Fibroblast of pulmonary artery (primary cell): ENCODE results near the gene PYGB.
"Not testable (repeated sequence)": the region's sequence is repeated elsewhere in the genome, so short reads cannot be mapped to it uniquely, and the experiment has no call there.

Experiments
- DNase-seq: peaks from one replicate; pipeline ENCODE4 v3.0.0-alpha.2; 2010; ENCODE audit warnings: low read depth
- H3K4me3 ChIP-seq: replicated peaks from 2 replicates; pipeline ENCODE4 v1.5.1; 2011; ENCODE audit warnings: low read depth, mild to moderate bottlenecking, control low read depth, low read length, moderate library complexity
- TF ChIP-seq, protein P1 (sequence below): IDR thresholded peaks from 2 replicates; pipeline ENCODE4 v1.5.1; 2011; ENCODE audit warnings: mild to moderate bottlenecking, control low read depth, low read length, inconsistent platforms; ENCODE audit errors: missing control alignments

PYGB gene

DNA sequence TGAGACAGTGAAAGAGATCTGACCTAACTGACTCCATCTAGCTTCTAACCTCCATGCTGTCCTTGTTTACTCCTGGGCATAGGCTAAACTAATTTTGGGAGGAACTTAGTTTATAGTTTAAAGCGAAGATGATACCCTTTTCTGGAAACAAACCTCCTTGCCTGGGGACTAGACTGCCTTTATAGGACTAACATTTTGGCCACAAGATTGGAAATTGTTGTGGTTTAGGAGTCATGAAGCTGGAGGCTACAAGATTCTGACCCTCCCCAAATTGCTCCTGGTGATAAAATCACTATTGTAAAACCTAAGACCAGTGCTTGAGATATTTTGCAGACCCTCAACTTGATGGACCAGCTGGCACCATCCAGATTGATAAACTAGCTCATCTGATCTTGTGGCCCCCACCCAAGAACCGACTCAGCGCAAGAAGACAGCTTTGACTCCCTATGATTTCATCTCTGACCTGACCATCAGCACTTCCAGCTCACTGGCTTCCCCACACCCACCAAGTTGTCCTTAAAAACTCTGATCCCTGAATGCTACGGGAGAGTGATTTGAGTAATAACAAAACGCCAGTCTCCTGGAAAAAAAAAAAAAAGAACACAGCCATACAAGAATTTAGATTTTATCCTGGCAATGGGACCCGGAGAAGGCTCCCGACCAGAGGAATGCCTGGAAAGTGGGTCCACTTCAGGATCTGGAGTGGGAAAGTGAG is 79.8 kb downstream of the PYGB start:
- no peak overlapping the region for H3K4me3 ChIP-seq
- TF ChIP-seq, protein P1, sequence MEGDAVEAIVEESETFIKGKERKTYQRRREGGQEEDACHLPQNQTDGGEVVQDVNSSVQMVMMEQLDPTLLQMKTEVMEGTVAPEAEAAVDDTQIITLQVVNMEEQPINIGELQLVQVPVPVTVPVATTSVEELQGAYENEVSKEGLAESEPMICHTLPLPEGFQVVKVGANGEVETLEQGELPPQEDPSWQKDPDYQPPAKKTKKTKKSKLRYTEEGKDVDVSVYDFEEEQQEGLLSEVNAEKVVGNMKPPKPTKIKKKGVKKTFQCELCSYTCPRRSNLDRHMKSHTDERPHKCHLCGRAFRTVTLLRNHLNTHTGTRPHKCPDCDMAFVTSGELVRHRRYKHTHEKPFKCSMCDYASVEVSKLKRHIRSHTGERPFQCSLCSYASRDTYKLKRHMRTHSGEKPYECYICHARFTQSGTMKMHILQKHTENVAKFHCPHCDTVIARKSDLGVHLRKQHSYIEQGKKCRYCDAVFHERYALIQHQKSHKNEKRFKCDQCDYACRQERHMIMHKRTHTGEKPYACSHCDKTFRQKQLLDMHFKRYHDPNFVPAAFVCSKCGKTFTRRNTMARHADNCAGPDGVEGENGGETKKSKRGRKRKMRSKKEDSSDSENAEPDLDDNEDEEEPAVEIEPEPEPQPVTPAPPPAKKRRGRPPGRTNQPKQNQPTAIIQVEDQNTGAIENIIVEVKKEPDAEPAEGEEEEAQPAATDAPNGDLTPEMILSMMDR = no peak
- no peak for DNase-seq

DNA sequence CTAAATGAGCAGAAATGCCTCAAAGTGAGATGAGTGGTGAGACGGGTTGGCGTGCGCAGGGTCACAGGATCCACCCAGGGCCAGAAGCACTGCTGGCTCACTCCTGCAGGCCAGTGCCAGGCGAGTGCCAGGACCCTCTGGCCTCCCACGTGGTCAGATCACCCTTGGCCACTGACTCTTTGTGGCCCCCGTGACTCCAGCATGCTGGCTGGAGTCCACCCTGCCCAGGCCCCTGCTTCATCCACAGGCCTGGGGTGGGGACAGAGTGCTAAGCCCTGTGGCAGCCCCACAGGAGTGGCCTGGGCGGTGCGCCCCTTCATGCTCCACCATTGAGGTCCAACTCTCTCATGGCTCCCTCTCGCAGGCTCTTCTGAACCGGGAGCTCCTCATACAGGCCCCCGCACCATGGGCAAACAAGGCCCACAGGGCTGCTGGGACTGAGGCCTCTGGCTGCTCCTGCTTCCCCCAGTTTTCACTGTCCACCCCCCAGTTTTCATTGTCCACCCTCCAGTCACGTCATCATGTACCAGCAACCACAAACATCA is 81.1 kb downstream of the PYGB start:
- no peak overlapping the region for H3K4me3 ChIP-seq
- DNase-seq = no peak
- TF ChIP-seq, protein P1 = no peak

DNA sequence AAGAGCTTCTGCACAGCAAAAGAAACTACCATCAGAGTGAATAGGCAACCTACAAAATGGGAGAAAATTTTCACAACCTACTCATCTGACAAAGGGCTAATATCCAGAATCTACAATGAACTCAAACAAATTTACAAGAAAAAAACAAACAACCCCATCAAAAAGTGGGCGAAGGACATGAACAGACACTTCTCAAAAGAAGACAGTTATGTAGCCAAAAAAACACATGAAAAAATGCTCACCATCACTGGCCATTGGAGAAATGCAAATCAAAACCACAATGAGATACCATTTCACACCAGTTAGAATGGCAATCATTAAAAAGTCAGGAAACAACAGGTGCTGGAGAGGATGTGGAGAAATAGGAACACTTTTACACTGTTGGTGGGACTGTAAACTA is 87.1 kb downstream of the PYGB start:
- not testable (repeated sequence) for H3K4me3 ChIP-seq, DNase-seq

DNA sequence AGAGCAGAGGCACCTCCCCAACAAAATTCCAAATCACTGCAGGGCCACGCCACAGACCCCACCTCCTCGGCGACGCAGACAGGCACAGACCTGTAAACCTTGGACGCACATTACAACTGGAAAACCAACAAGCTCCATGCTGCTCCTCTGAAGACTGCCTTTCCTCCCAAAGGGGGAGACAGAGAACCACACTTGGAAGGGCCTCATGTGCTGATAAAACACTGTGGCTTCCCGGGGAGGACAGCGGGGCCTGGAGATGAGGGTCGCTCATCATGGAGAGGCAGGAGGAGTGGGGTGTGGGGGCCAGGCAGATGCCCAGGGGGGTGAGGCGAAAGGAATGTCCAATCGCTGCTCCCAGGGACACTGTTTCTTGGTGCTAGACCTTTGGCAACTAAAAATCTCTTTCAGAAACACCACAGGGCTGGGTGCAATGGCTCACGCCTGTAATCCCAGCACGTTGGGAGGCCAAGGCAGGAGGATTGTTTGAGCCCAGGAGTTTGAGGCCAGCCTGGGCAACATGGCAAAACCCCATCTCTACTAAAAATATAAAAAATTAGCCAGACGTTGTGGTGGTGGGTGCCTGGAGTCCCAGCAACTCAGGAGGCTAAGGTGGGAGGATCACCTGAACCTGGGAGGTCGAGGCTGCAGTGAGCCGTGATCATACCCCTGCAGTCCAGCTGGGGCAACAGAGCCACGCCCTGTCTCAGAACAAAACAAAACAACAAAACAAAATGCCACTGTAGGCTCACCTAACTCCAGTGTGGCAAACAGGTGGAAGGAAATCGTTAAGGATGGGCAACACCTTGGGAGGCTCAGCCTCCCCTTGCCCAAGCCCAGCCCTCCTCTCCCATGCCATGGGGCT is 88.9 kb downstream of the PYGB start:
- TF ChIP-seq, protein P1 = peak; percentile 60
- H3K4me3 ChIP-seq = no peak overlapping the region
- peak; percentile 61 for DNase-seq

DNA sequence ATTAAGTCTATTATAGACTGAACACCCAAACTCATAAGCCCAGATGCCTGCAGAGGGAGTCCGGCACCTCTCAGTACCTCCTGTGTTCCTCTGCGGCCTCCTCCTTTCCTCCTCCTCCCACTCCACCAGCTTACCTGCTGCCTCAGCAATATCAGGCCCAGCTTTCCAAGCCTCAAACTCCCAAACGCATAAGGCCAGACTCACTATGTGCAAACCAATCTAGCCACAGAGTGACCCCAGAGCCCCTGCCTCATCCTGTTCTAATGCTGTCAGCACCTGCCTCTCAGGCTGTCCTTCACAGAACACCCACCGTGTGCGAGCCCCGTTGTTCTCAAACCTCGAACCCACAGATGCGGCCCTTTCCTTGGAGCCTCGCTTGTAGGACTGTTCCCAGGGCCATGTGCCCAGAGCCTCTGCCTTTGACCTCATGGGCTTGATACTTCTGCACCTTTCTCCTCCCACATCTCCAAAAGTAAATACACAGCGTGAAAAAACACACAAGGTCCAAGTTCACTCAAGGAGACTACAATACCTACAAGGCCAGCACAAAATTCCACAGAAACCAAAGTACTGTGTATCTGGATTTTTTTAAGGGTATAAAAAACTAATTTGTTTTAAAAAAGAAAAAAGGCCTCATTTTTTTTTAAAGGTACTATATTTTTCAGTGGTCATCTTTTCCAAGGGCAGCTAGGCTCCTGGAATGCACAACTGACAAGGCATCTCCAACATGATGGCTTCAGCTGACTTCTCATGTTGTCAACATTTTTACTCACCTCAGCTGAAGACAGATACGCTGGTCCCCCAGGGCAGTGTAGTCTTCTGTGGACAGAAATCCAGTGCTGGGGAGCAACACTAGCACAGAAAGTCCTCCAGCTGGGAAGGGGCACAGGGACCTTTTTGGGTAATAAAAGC is 90.5 kb downstream of the PYGB start:
- DNase-seq = no peak
- TF ChIP-seq, protein P1 = no peak
- H3K4me3 ChIP-seq = no peak overlapping the region

DNA sequence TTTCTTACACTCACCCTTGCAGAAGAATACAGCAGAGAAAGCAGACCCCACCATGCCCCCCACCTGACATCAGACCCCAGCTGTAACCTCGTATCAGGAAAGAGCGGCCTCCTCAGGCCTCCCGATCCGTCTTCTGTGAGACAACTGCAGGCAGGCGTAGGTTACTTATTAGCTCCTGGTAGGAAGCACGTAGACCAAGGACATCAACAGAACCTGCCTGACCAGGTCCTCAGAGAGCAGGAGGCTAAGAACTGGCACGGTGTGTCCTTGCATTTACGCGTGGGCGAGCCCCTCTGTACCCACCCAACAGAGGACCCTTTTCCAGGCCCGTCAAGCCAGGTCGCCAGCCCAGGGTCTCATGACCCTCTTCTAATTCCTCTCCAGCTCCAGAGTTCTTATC is 91.7 kb downstream of the PYGB start:
- H3K4me3 ChIP-seq = no peak overlapping the region
- TF ChIP-seq, protein P1 = no peak
- DNase-seq = no peak
